Measurements from ENCODE around the gene MRPL9.

GRCh38 chr1:151710187-151710840 is 53.0 kb downstream of the MRPL9 start:
- TF ChIP-seq CTCF (IDR thresholded peaks at IDR 0.05; ENCODE audit: low read length) (no peak), EZH2 (optimal IDR thresholded peaks at IDR 0.05; ENCODE audit: low read depth, low read length) (no peak), EZH2phosphoT487 (IDR thresholded peaks at IDR 0.05; ENCODE audit: low read length) (no peak)
